Measurements from ENCODE around the gene MTMR3. TPM values are rescaled to one million over a fixed set of nuclear protein-coding genes. Genes with fewer than 3 reads are reported as not detected.
"Not testable (repeated sequence)": the region's sequence is repeated elsewhere in the genome, so short reads cannot be mapped to it uniquely, and the experiment has no call there.

MTMR3 gene
- polyA plus RNA-seq, 2 of the 4 experiments (the other 2 are of a cell fraction): 7.4 to 18.8 TPM

GRCh38 chr22:30057375-30057774 lies 174.4 kb downstream of the MTMR3 start:
- no peak for TF ChIP-seq POLR2AphosphoS2 (conservative IDR thresholded peaks at IDR 0.05; ENCODE audit: low read length)
- TF ChIP-seq KDM1A (IDR thresholded peaks at IDR 0.05; ENCODE audit: low read depth): no peak
- TF ChIP-seq HOXB13 (CRISPR knock-in tag; IDR thresholded peaks at IDR 0.05; ENCODE audit: low read depth): no peak
- TF ChIP-seq MAX (IDR thresholded peaks at IDR 0.05): no peak
- no peak for TF ChIP-seq CHD4 (IDR thresholded peaks at IDR 0.05; ENCODE audit: borderline replicate concordance)
- TF ChIP-seq ZNF302 (CRISPR knock-in tag; IDR thresholded peaks at IDR 0.05): no peak
- TF ChIP-seq JUNB (IDR thresholded peaks at IDR 0.05): no peak
- no peak for TF ChIP-seq MAFK (IDR thresholded peaks at IDR 0.05; ENCODE audit: partially characterized antibody)
- TF ChIP-seq NR3C1 (IDR thresholded peaks at IDR 0.05): no peak
- TF ChIP-seq, protein P1, sequence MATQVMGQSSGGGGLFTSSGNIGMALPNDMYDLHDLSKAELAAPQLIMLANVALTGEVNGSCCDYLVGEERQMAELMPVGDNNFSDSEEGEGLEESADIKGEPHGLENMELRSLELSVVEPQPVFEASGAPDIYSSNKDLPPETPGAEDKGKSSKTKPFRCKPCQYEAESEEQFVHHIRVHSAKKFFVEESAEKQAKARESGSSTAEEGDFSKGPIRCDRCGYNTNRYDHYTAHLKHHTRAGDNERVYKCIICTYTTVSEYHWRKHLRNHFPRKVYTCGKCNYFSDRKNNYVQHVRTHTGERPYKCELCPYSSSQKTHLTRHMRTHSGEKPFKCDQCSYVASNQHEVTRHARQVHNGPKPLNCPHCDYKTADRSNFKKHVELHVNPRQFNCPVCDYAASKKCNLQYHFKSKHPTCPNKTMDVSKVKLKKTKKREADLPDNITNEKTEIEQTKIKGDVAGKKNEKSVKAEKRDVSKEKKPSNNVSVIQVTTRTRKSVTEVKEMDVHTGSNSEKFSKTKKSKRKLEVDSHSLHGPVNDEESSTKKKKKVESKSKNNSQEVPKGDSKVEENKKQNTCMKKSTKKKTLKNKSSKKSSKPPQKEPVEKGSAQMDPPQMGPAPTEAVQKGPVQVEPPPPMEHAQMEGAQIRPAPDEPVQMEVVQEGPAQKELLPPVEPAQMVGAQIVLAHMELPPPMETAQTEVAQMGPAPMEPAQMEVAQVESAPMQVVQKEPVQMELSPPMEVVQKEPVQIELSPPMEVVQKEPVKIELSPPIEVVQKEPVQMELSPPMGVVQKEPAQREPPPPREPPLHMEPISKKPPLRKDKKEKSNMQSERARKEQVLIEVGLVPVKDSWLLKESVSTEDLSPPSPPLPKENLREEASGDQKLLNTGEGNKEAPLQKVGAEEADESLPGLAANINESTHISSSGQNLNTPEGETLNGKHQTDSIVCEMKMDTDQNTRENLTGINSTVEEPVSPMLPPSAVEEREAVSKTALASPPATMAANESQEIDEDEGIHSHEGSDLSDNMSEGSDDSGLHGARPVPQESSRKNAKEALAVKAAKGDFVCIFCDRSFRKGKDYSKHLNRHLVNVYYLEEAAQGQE (IDR thresholded peaks at IDR 0.05): no peak
- TF ChIP-seq GATA3 (IDR thresholded peaks at IDR 0.05; ENCODE audit: borderline replicate concordance): no peak
- TF ChIP-seq, protein P2, sequence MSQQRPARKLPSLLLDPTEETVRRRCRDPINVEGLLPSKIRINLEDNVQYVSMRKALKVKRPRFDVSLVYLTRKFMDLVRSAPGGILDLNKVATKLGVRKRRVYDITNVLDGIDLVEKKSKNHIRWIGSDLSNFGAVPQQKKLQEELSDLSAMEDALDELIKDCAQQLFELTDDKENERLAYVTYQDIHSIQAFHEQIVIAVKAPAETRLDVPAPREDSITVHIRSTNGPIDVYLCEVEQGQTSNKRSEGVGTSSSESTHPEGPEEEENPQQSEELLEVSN (IDR thresholded peaks at IDR 0.05; ENCODE audit: borderline replicate concordance, low read depth): no peak
- no peak for TF ChIP-seq TFCP2L1 (CRISPR knock-in tag; IDR thresholded peaks at IDR 0.05)
- no peak for TF ChIP-seq BHLHE40 (IDR thresholded peaks at IDR 0.05; ENCODE audit: low read depth, low read length)
- TF ChIP-seq ATOH8 (CRISPR knock-in tag; IDR thresholded peaks at IDR 0.05; ENCODE audit: low read depth): no peak
- TF ChIP-seq ZSCAN20 (CRISPR knock-in tag; IDR thresholded peaks at IDR 0.05): no peak
- no peak for FAIRE-seq
- no peak for DNase-seq (ENCODE audit: low read depth in 1 of 2, low spot score in 1 of 2)
- no peak overlapping the region for H3K4me2 ChIP-seq
- H3K9me3 ChIP-seq: peaks cover 4% of the 10 kb centered on the region; the same call in 1 of the 3 replicates
- no peaks in the 10 kb centered on the region for H3K4me1 ChIP-seq
- WGBS (ENCODE audit: missing lambda C conversion rate): 97% methylated on average over 1 of the region's 1 CpG
- POLR2A ChIA-PET: no interaction called here
- CTCF ChIA-PET: interaction anchor here (0.6 to 1.2 kb wide), 3 partner anchors 8 to 468 kb away, joined by 3 to 4 read pairs (median 3); no protein-coding TSS in a partner anchor
- ATAC-seq: no peak
- no peak overlapping the region for H3K27ac ChIP-seq
- H3K4me3 ChIP-seq: no peak overlapping the region

DNA sequence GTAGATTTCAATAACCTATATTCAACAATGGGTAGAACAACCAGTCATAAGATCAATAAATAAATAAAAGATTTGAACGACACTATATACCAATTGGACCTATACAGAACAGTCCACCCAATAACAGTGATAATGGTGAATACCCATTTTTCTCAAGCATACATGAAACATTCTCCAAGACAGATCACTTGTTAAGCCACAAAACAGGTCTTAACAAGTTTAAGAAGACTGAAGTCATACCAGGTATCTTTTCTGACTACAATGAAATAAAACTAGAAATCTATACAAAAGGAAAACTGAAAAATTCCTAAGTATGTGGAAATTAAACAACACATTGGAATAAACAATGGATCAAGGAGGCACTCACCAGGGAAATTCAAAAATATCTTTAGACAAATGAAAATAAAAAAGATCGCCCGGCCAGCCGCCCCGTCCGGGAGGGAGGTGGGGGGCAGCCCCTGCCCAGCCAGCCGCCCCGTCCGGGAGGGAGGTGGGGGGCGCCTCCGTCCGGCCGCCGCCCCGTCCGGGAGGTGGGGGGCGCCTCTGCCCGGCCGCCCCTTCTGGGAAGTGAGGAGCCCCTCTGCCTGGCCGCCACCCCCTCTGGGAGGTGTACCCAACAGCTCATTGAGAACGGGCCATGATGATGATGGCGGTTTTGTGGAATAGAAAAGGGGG lies 176.5 kb downstream of the MTMR3 start:
- 87% methylated on average over 6 of the region's 22 CpGs for WGBS (ENCODE audit: missing lambda C conversion rate)
- ATAC-seq; CTCF ChIA-PET; H3K27ac ChIP-seq; H3K9me3 ChIP-seq; POLR2A ChIA-PET; DNase-seq (ENCODE audit: low read depth in 1 of 2, low spot score in 1 of 2); H3K4me3 ChIP-seq; H3K4me1 ChIP-seq; FAIRE-seq; H3K4me2 ChIP-seq: not testable (repeated sequence)

DNA sequence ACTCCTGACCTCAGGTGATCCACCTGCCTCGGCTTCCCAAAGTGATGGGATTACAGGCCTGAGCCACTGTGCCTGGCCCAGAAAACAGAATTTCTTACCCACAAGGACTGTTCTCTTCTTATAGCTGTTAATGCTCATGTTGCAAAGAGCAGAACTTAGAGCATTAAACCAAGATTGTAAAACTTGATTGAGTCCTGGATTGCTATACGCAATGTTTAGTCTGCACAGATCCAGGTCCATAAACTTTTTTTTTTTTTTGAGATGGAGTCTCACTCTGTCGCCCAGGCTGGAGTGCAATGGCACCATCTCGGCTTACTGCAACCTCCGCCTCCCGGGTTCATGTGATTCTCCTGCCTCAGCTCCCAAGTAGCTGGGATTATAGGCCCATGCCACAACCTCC lies 178.1 kb downstream of the MTMR3 start:
- ATAC-seq; H3K4me3 ChIP-seq; H3K4me1 ChIP-seq; FAIRE-seq; DNase-seq (ENCODE audit: low read depth in 1 of 2, low spot score in 1 of 2); H3K9me3 ChIP-seq; CTCF ChIA-PET; H3K4me2 ChIP-seq; H3K27ac ChIP-seq; POLR2A ChIA-PET: not testable (repeated sequence)
- 93% methylated on average over 6 of the region's 6 CpGs for WGBS (ENCODE audit: missing lambda C conversion rate)

All from A549 (cell line).